Right lobe of liver (tissue), 6 donors: ENCODE measurements around the gene TENT4B. TPM values are rescaled to one million over a fixed set of nuclear protein-coding genes. Genes with fewer than 3 reads are reported as not detected.
A peak's percentile ranks its signal among the peaks of the same experiment; 100 is the strongest.

Experiments
- ATAC-seq, 4 donors: fragments of 200-7000 bp; cut with Tn5 transposase; one replicate each; pipeline ENCODE4 v1.9.1; 2020; ENCODE audit warnings: mild to moderate bottlenecking in 4 of 4, moderate library complexity in 4 of 4
- DNase-seq, 3 donors: peaks; one replicate each; pipeline ENCODE4 v3.0.0-alpha.2; 2020
- H3K27ac ChIP-seq, 3 donors: fragments of 200-600 bp; one replicate each; pipeline ENCODE4 v1.8.0; 2022
- H3K27me3 ChIP-seq, 2 donors: fragments of 200-600 bp; one replicate each; pipeline ENCODE4 v1.8.0; 2022
- H3K36me3 ChIP-seq, 4 donors: fragments of 200-600 bp; sonication (generic) in 1 of 4; one replicate each; pipeline versions ENCODE4 v1.5.1 to v1.8.0; 2017 to 2022; ENCODE audit warnings: control low read depth in 1 of 4
- H3K4me1 ChIP-seq, 4 donors: fragments of 200-600 bp; sonication (generic) in 1 of 4; one replicate each; pipeline versions ENCODE4 v1.5.1 to v1.8.0; 2017 to 2022; ENCODE audit warnings: control low read depth in 1 of 4
- H3K4me3 ChIP-seq, 3 donors: fragments of 200-600 bp; one replicate each; pipeline ENCODE4 v1.8.0; 2022
- H3K9me3 ChIP-seq, 4 donors: fragments of 200-600 bp; sonication (generic) in 1 of 4; one replicate each; pipeline versions ENCODE4 v1.5.1 to v1.8.0; 2017 to 2022; ENCODE audit warnings: control low read depth in 1 of 4
- CTCF ChIP-seq, 4 donors: fragments of 200-600 bp in 3 of 4; fragments of 450-650 bp in 1 of 4; IDR thresholded peaks; one replicate each; pipeline versions ENCODE4 v1.5.1 to v1.8.0; 2016 to 2022; ENCODE audit warnings: antibody characterized with exemption in 4 of 4, mild to moderate bottlenecking in 2 of 4
- POLR2A ChIP-seq: fragments of 450-650 bp; IDR thresholded peaks from one replicate; pipeline ENCODE4 v1.6.1; 2017; ENCODE audit warnings: antibody characterized with exemption, mild to moderate bottlenecking
- WGBS: methylation state at CpG from one replicate; pipeline ENCODE4 v1.1.6; 2018; ENCODE audit warnings: low coverage, low lambda C conversion rate; ENCODE audit not compliant: insufficient coverage; ENCODE audit errors: missing lambda C conversion rate; 5-methylcytosine and 5-hydroxymethylcytosine counted together
- intact Hi-C, 2 donors: fragments of 100-400 bp; cut with DNase I; formaldehyde crosslinking; loops; one replicate each; pipeline versions ENCODE4 v1.11.2 to v1.14.1; 2022
- total RNA-seq, 6 experiments: library from RNA; depleted of rRNA in 2 of 6; stranded (reverse); fragments of >200 nt in 2 of 6; fragmentation: NEBNext Ultra II Directional in 3 of 6; extraction: Animal tissue kit (Norgen Biotek cat#: 25700) in 3 of 6; gene quantifications; one replicate each; pipeline versions ENCODE4 v1.1.0 to v1.2.4, GENCODE V29; 2016 to 2023
- donor health status: DM: no; HTN: yes; CAD: no.
- donor health status: DM: no; HTN: no; CAD: no.
- donor health status: DM: no; HTN: no; CAD: no.
- donor health status: DM: no; HTN: yes; CAD: no.
- donor health status: DM: no; HTN: yes; CAD: no.

TENT4B gene
- total RNA-seq, 6 experiments from 2014 or later: 7.2 to 13.2 (median 9.3) TPM

GRCh38 chr16:50188619-50189136, 35.6 kb downstream of the TENT4B start:
- intact Hi-C loops: no loop called here
- no peak overlapping the region for H3K4me3 ChIP-seq
- 56% methylated on average over 3 of the region's 3 CpGs for WGBS
- no peaks in the 10 kb centered on the region for H3K27me3 ChIP-seq
- H3K9me3 ChIP-seq: no peaks in the 10 kb centered on the region
- no peaks in the 10 kb centered on the region for H3K36me3 ChIP-seq
- peaks cover 0 to 21% (median 7%) of the 10 kb centered on the region in 4 donors for H3K4me1 ChIP-seq
- DNase-seq (no peak), ATAC-seq (no peak)
- no peak for TF ChIP-seq CTCF (IDR thresholded peaks at IDR 0.05)
- TF ChIP-seq POLR2A: no peak
- no peak overlapping the region for H3K27ac ChIP-seq

GRCh38 chr16:50190292-50190691, 37.2 kb downstream of the TENT4B start:
- no peaks in the 10 kb centered on the region for H3K36me3 ChIP-seq
- no peak for DNase-seq
- no peak overlapping the region for H3K4me3 ChIP-seq
- TF ChIP-seq POLR2A: no peak
- no peak for TF ChIP-seq CTCF (IDR thresholded peaks at IDR 0.05)
- ATAC-seq: no peak
- intact Hi-C loops: no loop called here
- no peaks in the 10 kb centered on the region for H3K27me3 ChIP-seq
- WGBS: 80% methylated on average over 2 of the region's 2 CpGs
- H3K4me1 ChIP-seq: peaks cover 0 to 13% (median 3%) of the 10 kb centered on the region in 4 donors
- no peak overlapping the region for H3K27ac ChIP-seq
- H3K9me3 ChIP-seq: no peaks in the 10 kb centered on the region

GRCh38 chr16:50192386-50193050, 39.4 kb downstream of the TENT4B start:
- Histone ChIP-seq H3K4me1 (no peaks in the 10 kb centered on the region), H3K36me3 (no peaks in the 10 kb centered on the region), H3K4me3 (no peak overlapping the region), H3K9me3 (no peaks in the 10 kb centered on the region), H3K27ac (no peak overlapping the region), H3K27me3 (no peaks in the 10 kb centered on the region)
- no peak for TF ChIP-seq CTCF (IDR thresholded peaks at IDR 0.05)
- no peak for TF ChIP-seq POLR2A
- 93% methylated on average over 2 of the region's 2 CpGs for WGBS
- DNase-seq (no peak), ATAC-seq (no peak)
- intact Hi-C loops: no loop called here

- Histone ChIP-seq H3K9me3 (no peaks in the 10 kb centered on the region), H3K27me3 (no peaks in the 10 kb centered on the region), H3K4me1 (no peaks in the 10 kb centered on the region), H3K27ac (no peak overlapping the region), H3K4me3 (no peak overlapping the region), H3K36me3 (no peaks in the 10 kb centered on the region)
- 63% methylated on average over 4 of the region's 5 CpGs for WGBS
- intact Hi-C loops: no loop called here
- DNase-seq: no peak
- peak in 2 of 4 donors; percentile 38 to 42 for ATAC-seq
- TF ChIP-seq CTCF (IDR thresholded peaks at IDR 0.05) (no peak), POLR2A (no peak)
Observed at GRCh38 chr16:50193594-50193993, 40.5 kb downstream of the TENT4B start.
